NCI-H1105 treated with DMSO at 0.1 percent for 48 hours (cell line): ENCODE data around the gene SIVA1.

Source experiments
- DNase-seq: peaks from one replicate; lab custom pipeline; 2025; lab: John Stamatoyannopoulos, UW

The SIVA1 gene

GRCh38 chr14:104771374-104771773 lies 18.4 kb downstream of the SIVA1 start:
- no peak for DNase-seq

DNA sequence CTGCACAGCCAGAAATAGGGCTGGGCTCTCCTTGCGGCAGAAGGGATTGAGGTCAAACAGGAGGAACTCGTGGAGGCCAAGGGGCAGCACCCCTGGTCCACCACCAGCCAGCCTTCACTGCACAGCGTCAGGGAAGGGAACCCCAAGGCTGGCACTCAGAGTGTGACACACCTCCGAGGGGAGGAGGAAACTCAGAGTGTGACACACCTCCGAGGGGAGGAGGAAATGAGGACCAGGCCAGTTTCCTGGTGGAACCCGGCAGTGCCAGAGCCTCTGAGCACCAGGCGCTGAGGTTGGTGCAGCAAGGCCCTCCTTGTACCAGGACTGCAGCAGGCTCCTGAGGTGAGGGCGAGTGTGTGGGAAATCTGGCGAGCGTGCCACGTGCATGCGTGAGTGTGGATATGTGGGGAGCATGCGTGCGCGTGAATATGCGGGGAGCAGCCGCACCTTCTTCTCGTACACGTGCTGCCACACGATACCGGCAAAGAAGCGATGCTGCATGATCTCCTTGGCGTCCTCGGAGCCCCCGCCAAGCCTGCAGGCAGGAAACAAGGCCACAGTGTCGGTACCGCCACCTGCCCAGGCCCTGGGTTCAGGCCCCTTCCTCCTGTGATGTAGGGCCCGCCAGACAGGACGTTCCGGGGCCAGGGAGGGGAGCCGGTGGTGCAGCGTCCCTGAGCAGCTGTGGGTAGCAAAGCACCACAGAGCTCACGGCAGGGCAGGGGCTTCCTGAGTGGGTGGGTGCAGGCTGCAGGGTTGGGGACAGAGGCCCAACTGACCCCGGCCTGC lies 19.2 kb downstream of the SIVA1 start:
- no peak for DNase-seq

DNA sequence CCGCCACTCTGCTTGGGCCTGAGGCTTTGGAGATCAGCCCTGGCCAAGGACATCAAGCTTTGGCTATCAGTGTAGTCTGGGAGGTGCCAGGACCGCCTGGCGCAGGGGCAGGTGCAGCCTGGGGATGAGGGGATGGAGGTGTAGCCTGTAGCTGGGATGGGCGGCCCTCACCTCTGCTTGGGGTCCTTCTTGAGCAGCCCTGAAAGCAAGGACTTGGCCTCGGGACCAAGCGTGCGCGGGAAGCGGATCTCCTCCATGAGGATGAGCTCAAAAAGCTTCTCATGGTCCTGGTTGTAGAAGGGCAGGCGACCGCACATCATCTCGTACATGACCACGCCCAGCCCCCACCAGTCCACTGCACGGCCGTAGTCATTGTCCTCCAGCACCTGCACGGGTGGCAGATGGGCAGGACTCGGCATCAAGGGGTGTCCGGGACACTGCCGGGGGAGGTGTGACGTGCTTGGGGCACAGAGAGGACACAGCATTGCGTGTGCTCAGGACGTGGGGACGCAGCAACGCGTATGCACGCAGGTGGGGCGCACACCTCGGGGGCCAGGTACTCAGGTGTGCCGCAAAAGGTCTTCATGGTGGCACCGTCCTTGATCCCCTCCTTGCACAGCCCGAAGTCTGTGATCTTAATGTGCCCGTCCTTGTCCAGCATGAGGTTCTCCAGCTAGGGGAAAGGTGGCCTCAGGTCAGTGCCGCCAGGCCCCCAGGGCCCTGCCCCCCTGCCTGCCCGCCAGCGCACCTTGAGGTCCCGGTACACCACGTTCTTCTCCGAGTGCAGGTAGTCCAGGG lies 20.0 kb downstream of the SIVA1 start:
- no peak for DNase-seq

GRCh38 chr14:104773505-104774452 lies 20.8 kb downstream of the SIVA1 start:
- DNase-seq, result no peak

GRCh38 chr14:104774453-104775072 lies 21.6 kb downstream of the SIVA1 start:
- DNase-seq, result no peak

- DNase-seq, result no peak
Observed at GRCh38 chr14:104775073-104775489, 22.1 kb downstream of the SIVA1 start.

DNA sequence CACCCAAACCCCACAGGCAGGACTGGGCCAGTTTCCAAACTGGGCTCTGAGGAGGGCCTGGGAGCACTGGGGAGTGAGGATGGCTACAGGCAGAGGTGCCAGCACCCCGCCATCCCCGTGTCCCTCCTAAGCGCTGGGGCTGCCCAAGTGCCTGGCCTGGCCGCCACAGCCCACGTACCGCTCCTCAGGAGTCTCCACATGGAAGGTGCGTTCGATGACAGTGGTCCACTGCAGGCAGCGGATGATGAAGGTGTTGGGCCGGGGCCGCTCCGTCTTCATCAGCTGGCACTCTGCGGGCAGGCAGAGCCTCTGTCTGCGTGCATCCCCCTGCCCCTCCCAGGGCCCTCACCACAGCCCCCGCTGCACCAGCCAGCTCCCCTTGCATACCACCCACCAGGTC lies 23.5 kb downstream of the SIVA1 start:
- DNase-seq, result no peak

DNA sequence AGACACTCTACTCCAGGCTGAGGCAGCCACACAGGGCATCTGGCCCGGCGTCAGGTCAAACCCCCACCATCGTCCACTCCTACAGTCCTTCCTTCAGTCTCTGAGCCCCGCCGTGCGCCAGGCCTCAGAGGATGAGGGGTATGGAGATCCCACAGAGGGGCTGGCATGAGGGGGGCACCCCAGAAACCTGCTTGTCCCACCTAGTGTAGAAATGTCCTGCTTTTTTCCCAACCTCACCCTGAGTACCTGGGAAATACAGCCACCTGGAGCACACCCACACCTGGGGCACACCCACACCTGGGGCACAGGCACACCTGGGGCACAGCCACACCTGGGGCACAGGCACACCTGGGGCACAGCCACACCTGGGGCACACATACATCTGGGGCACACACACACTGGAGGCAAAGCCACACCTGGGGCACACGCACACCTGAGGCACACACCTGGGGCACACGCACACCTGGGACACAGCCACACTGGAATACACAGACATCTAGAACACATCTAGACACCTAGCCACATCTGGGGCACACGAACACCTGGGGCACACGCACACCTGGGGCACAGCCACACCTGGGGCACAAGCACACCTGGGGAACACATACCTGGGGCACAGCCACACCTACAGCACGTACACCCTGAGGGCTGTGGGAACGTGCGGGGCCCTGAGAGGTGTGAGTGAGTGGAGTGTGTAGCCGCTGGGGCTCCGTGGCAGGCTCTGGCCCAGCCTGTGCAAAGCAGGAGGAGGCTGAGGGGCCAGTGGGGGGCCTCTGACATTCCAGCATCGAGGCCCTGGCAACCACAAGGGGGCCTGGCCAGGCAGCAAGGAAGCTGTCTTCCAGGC lies 24.2 kb downstream of the SIVA1 start:
- no peak for DNase-seq

DNA sequence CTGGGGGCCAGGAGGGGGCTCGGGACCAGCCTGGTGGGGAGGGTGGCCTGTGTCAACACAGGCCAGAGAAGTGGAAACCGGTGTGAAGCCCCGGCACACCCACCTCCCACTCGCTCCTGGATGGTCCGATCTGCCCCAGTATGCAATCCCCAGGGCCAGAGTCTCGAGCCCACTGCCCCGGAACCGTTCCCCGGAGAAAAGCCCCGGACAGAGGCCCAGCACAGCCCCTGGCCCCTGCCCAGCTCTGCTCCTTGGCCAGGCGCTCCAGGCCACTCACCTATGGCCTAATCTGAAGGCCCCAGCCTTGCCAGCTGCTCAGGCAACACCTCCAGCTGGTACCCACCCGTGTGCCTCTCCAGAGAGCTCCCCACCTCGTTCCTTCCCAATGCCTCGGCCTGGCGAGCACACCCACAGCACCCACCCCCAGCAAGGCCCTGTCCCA lies 24.9 kb downstream of the SIVA1 start:
- DNase-seq, result no peak

DNA sequence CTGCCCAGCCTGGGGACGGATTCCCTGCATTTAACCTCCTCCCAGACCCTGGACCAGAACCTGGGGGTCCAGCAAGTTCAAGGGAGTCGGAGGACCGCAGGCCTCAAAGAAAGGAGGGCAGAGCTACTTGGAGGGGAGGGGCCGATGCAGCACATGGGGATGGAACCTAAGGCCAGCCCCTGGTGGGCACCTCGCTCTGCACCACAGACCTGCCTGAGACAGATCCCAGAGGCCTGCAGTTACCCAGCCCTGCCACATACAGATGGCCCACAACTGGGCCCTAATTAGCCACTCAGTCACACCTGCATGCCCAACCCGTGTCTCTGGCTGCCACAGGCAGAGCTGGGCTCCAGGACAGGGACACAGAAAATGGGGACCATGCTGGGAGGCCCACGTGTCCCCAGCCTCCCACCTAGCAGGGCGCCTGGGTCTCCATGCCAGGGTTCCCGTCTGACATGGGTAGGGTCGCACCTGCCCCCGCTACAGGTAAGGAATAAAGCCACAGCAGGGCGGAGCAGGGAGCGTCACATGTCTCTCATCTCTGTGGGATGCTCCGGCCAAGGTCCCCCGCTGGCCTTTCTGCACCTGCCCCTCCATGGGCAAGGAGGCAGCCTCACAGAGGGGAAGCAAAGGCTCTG lies 25.9 kb downstream of the SIVA1 start:
- no peak for DNase-seq

DNA sequence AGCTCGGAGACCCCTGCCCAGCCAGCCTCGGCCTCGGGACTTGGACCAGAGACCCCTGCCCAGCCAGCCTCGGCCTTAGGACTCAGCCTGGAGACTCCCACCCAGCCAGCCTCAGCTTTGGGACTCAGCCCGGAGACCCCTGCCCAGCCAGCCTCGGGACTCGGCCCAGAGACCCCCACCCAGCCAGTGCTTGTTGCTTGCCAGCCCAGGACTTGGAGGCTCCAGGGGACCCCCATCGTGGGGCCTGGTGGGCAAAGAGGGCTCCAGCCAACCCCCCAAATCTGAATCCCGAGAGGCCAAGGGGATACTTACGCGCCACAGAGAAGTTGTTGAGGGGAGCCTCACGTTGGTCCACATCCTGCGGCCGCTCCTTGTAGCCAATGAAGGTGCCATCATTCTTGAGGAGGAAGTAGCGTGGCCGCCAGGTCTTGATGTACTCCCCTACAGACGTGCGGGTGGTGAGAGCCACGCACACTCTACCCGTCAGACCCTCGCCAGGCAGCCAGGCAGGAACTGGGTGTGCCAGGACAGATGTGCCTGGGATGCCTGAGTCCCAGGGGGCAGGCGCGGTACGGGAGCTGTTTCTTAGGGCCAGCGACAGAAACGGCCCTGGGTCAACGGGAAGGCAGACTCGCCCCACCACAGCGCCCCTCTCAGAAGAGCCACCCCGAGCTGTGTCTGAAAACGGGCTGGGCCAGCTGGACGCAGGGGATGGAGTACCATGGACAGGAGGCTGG lies 27.0 kb downstream of the SIVA1 start:
- DNase-seq, result no peak

DNA sequence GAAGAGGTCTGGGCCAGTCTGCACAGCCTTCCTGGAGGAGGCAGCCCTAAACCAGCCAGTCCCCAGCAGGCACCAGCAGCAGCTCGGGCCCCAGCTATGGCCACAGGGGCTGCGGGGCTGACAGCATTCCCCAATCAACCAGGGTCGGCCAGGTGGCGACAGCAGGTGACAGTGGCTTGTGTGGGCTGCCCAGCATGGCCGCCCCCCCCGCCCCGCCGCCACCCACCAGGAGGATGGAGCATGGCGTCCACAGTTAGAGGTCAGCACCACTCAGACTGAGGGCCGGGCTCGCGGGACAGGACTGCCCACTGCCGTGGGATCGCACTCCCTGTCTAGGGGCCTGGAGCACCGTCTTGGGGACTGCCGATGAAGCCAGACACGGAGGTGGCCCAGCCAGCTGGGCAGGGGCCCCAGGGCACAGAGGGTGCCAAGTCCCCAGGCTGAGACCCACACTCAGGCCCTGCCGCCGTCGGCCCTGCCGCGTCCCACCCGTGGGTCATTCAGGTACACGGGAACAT lies 27.6 kb downstream of the SIVA1 start:
- DNase-seq, result no peak

GRCh38 chr14:104781271-104782077 lies 28.5 kb downstream of the SIVA1 start:
- DNase-seq, result no peak

- DNase-seq, result no peak
Observed at GRCh38 chr14:104782086-104782807, 29.3 kb downstream of the SIVA1 start.

GRCh38 chr14:104782808-104783139 lies 29.8 kb downstream of the SIVA1 start:
- DNase-seq, result no peak

- no peak for DNase-seq
Observed at GRCh38 chr14:104783484-104784217, 30.7 kb downstream of the SIVA1 start.

GRCh38 chr14:104784218-104784568 lies 31.2 kb downstream of the SIVA1 start:
- DNase-seq, result no peak
